Measurements from ENCODE around the gene ACAD9.

ACAD9 gene

DNA sequence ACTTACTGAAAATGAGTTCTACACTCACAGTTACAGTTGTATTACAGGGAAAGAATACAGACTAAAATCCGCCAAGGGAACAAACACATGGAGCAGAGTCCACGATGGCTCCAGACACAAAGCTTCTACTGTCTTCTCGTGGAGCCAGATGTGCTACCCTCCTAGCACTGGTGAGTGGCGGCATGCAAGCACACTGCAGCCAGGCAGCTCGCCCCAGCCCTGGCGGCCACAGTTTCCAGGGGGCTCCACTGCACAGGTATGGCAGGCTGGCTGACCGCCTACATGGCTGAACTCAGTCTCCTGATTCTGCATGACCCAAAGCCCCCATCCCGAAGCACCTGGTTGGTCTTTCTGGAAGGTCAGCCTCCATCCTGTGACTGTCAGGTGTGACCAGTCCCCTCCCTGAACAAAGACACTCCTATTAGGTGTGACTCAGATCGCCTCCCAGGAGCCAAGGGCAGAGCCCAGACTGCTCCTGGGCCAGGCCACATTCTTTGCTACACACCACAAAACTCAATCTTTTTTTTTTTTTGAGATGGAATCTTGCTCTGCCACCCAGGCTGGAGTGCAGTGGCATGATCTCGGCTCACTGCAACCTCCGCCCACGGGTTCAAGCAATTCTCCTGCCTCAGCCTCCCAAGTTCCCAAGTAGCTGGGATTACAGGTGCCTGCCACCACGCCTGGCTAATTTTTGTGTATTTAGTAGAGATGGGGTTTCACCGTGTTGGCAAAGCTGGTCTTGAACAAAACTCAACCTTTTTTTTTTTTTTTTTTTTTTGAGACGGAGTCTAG lies 62.9 kb downstream of the ACAD9 start:
- DNase-seq: no peak

- DNase-seq: no peak
These were observed 65.8 kb downstream of the ACAD9 start for GRCh38 chr3:128945041-128945877.

- no peak for DNase-seq
These were observed 66.4 kb downstream of the ACAD9 start for GRCh38 chr3:128945878-128946175.

DNA sequence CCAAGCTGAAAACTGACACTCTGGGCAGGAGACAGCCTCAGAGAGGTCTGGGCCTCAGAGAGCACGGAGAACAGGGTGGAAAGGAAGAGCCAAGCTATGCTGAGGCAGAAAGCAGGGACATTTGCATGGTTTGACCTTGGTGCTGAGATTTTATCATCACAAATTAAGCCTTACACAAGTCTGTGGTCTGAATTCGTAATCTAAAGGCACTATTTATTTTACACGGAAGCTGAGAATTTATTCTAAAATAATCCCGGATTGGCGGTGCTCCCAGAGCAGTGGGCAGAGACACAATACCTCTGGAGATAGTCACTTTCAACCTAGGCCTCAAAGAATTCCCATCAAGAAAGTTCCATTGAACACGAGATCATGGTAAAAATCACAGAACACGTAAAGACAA lies 67.0 kb downstream of the ACAD9 start:
- DNase-seq: no peak

DNA sequence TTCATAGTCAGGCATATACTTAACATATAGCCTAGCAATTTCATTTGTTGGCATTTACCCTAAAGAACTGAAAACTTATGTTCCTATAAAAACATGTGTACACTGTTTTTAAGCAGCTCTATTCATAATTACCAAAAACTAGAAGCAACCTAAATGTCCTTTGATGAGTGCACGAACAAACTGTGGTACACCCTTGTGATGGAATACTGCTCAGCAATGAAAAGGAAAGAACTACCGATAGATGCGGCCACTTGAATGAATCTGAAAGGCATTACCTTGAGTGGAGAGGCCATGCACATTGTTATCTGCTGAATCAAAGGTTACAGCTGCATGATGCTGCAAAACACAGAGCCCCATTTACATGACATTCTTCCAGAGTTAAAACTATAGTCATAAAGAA lies 69.7 kb downstream of the ACAD9 start:
- no peak for DNase-seq

GRCh38 chr3:128950223-128950938 lies 71.0 kb downstream of the ACAD9 start:
- DNase-seq: no peak

GRCh38 chr3:128956440-128956839 lies 77.0 kb downstream of the ACAD9 start:
- DNase-seq: no peak

Data from KG1 (cell line).